CD4-positive, alpha-beta T cell treated with Interleukin-4 for 1 hour (primary cell): ENCODE results near the gene WNT5B.

ENCODE experiments used
- DNase-seq, 2 donors: peaks; one replicate each; pipeline ENCODE4 v3.0.0-alpha.2; 2020 to 2022

Gene WNT5B

GRCh38 chr12:1655225-1655788, 26.3 kb downstream of the WNT5B start:
- no peak for DNase-seq

- no peak for DNase-seq
Measured at GRCh38 chr12:1656902-1657301, 27.9 kb downstream of the WNT5B start.

GRCh38 chr12:1657688-1658087, 28.7 kb downstream of the WNT5B start:
- DNase-seq, result no peak

GRCh38 chr12:1660304-1661187, 31.5 kb downstream of the WNT5B start:
- DNase-seq, result peak; percentile 63 to 64

- DNase-seq, result peak; percentile 90
Measured at GRCh38 chr12:1661553-1662335, 32.7 kb downstream of the WNT5B start.

GRCh38 chr12:1662761-1663439, 33.9 kb downstream of the WNT5B start:
- DNase-seq, result peak; percentile 27 to 48

GRCh38 chr12:1663440-1664132, 34.6 kb downstream of the WNT5B start:
- DNase-seq, result no peak

- no peak for DNase-seq
Measured at GRCh38 chr12:1665366-1665765, 36.3 kb downstream of the WNT5B start.

- DNase-seq, result no peak
Measured at GRCh38 chr12:1666215-1666614, 37.2 kb downstream of the WNT5B start.

GRCh38 chr12:1666685-1667162, 37.7 kb downstream of the WNT5B start:
- DNase-seq, result peak in 1 of 2 donors; percentile 29

GRCh38 chr12:1668833-1669543, 40.0 kb downstream of the WNT5B start:
- peak in 1 of 2 donors; percentile 26 for DNase-seq

- DNase-seq, result no peak
Measured at GRCh38 chr12:1670358-1671268, 41.6 kb downstream of the WNT5B start.

GRCh38 chr12:1676043-1676442, 47.0 kb downstream of the WNT5B start:
- DNase-seq, result no peak

- no peak for DNase-seq
Measured at GRCh38 chr12:1680804-1681492, 51.9 kb downstream of the WNT5B start.

GRCh38 chr12:1681493-1681807, 52.4 kb downstream of the WNT5B start:
- DNase-seq, result no peak

- no peak for DNase-seq
Measured at GRCh38 chr12:1688086-1688710, 59.2 kb downstream of the WNT5B start.

GRCh38 chr12:1690578-1691122, 61.6 kb downstream of the WNT5B start, which contains the start of gene ADIPOR2:
Gene ADIPOR2, plus strand, starts transcription at chr12:1691070. Its CDS starts 63,274 bp downstream, at chr12:1754344.
- DNase-seq, result peak; percentile 95 to 96

- peak; percentile 13 to 38 for DNase-seq
Measured at GRCh38 chr12:1691123-1692007, 62.3 kb downstream of the WNT5B start.
